ENCODE results near the gene CDKL5.

CDKL5 gene

DNA sequence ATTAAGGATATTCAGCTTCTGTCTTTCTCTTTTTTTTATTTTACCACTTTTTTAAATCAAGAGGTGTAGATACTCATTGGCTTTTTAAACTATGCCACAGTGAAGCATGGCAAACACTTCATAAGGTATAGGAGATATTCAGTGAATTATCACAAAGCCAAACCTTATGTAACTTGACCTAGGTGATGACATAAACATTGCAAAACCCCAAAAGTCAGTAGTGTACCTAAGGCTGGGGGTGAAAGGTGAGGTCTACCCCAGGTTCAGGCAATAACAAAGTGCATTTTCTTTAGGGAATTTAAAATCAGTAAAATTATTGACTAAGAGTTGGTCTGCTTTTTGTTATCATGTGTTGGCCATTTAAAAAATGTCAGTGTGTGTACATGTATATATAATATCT lies 39.1 kb downstream of the CDKL5 start:
- no peaks in the 10 kb centered on the region for H3K9me3 ChIP-seq (ENCODE audit: control insufficient read depth, low read length)

GRCh38 chrX:18465051-18465450 lies 39.6 kb downstream of the CDKL5 start:
- H3K4me1 ChIP-seq (ENCODE audit: control insufficient read depth, insufficient read depth, low read length): no peaks in the 10 kb centered on the region
- no peaks in the 10 kb centered on the region for H3K27me3 ChIP-seq (ENCODE audit: control insufficient read depth, insufficient read depth, low read length)
- no peaks in the 10 kb centered on the region for H3K36me3 ChIP-seq (ENCODE audit: control insufficient read depth, insufficient read depth, low read length)
- no peaks in the 10 kb centered on the region for H3K9me3 ChIP-seq (ENCODE audit: control insufficient read depth, low read length)
- no peak overlapping the region for H3K4me3 ChIP-seq (ENCODE audit: low read length)
- no peak overlapping the region for H3K9ac ChIP-seq (ENCODE audit: low read length)

More for the DNA sequence above, 39.1 kb downstream of the CDKL5 start:
- no peaks in the 10 kb centered on the region for H3K36me3 ChIP-seq (ENCODE audit: control insufficient read depth, insufficient read depth, low read length)
- no peak overlapping the region for H3K4me3 ChIP-seq (ENCODE audit: low read length)
- H3K27me3 ChIP-seq (ENCODE audit: control insufficient read depth, insufficient read depth, low read length): no peaks in the 10 kb centered on the region
- H3K9ac ChIP-seq (ENCODE audit: low read length): no peak overlapping the region
- H3K4me1 ChIP-seq (ENCODE audit: control insufficient read depth, insufficient read depth, low read length): no peaks in the 10 kb centered on the region

- Histone ChIP-seq H3K36me3 (ENCODE audit: control insufficient read depth, insufficient read depth, low read length) (no peaks in the 10 kb centered on the region), H3K4me3 (ENCODE audit: low read length) (no peak overlapping the region), H3K4me1 (ENCODE audit: control insufficient read depth, insufficient read depth, low read length) (no peaks in the 10 kb centered on the region), H3K9me3 (ENCODE audit: control insufficient read depth, low read length) (no peaks in the 10 kb centered on the region), H3K27me3 (ENCODE audit: control insufficient read depth, insufficient read depth, low read length) (no peaks in the 10 kb centered on the region), H3K9ac (ENCODE audit: low read length) (no peak overlapping the region)
These were observed 43.2 kb downstream of the CDKL5 start for GRCh38 chrX:18468599-18468998.

GRCh38 chrX:18471296-18471695 lies 45.9 kb downstream of the CDKL5 start:
- no peaks in the 10 kb centered on the region for H3K27me3 ChIP-seq (ENCODE audit: control insufficient read depth, insufficient read depth, low read length)
- H3K9me3 ChIP-seq (ENCODE audit: control insufficient read depth, low read length): no peaks in the 10 kb centered on the region
- no peak overlapping the region for H3K9ac ChIP-seq (ENCODE audit: low read length)
- H3K36me3 ChIP-seq (ENCODE audit: control insufficient read depth, insufficient read depth, low read length): no peaks in the 10 kb centered on the region
- no peak overlapping the region for H3K4me3 ChIP-seq (ENCODE audit: low read length)
- H3K4me1 ChIP-seq (ENCODE audit: control insufficient read depth, insufficient read depth, low read length): no peaks in the 10 kb centered on the region

DNA sequence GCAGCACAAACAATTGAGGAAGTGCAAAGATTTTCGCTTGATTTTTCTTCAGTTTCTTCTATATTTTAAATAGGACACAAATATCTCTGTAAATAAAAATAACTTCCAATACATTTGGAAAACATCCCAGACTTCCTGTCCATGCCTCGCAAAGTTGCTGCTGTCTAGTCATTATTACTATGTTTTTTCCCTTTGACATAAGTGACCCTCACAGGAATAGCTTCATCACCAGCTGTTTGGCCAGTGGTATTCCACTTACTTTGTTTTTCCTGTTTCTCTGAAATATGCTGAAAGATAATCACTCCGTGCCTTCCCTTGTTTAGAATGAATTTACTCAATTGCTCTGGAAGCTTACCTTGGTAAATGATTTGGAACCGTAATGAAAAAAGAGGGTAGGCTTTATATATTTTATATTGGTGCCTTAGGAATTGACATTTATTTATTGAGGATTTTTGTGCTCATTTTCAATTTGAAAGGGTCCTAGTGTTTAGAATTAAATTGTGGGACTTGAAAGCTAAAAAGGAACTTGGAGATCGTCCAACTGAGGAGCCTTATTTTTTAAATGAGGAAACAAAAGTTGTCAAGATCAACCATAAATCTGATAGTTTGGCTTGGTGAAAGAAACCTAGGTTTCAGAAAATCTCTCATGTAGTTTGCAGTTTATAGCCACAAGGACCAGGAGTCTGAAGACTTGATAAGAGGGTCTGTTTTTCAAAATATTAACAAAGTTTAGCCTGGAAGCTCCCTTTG lies 65.6 kb downstream of the CDKL5 start:
- no peak overlapping the region for H3K9ac ChIP-seq (ENCODE audit: low read length)
- no peaks in the 10 kb centered on the region for H3K27me3 ChIP-seq (ENCODE audit: control insufficient read depth, insufficient read depth, low read length)
- no peaks in the 10 kb centered on the region for H3K36me3 ChIP-seq (ENCODE audit: control insufficient read depth, insufficient read depth, low read length)
- H3K4me3 ChIP-seq (ENCODE audit: low read length): no peak overlapping the region
- H3K9me3 ChIP-seq (ENCODE audit: control insufficient read depth, low read length): no peaks in the 10 kb centered on the region
- H3K4me1 ChIP-seq (ENCODE audit: control insufficient read depth, insufficient read depth, low read length): no peaks in the 10 kb centered on the region

DNA sequence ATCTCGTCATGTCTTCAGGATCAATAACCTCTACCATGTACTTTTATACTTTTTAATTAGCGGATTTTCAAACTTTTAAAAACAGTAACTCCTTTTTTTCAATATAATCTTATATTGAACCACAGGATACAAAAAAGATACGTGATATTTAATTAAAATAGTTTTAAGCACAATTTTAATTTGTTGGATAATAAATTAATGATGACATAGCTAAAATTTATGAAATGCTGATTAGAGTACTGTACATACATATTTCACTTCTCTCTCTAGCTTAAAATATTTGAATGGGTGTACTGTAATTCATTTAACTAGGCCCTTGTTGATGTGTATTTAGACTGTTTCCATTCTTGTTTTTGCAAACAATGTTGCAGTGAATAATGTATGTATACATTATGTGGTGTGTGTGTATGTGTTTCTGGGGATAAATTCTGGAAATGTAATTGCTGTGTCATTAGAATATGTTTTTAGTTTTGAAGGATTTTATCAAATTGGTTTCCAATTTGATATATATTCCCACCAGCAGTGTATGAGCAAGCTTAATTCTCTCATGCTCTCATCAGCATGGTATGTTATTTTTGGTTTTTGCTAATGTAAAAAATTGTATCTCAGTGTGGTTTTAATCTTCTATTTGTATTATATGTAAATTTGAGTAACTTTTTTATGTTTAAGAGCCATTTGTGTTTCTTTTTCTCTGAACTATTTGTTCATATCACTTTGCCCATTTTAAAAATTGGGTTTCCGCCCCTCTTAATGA lies 66.4 kb downstream of the CDKL5 start:
- no peaks in the 10 kb centered on the region for H3K27me3 ChIP-seq (ENCODE audit: control insufficient read depth, insufficient read depth, low read length)
- H3K9me3 ChIP-seq (ENCODE audit: control insufficient read depth, low read length): no peaks in the 10 kb centered on the region
- no peaks in the 10 kb centered on the region for H3K36me3 ChIP-seq (ENCODE audit: control insufficient read depth, insufficient read depth, low read length)
- H3K4me1 ChIP-seq (ENCODE audit: control insufficient read depth, insufficient read depth, low read length): no peaks in the 10 kb centered on the region
- H3K4me3 ChIP-seq (ENCODE audit: low read length): no peak overlapping the region
- H3K9ac ChIP-seq (ENCODE audit: low read length): no peak overlapping the region

DNA sequence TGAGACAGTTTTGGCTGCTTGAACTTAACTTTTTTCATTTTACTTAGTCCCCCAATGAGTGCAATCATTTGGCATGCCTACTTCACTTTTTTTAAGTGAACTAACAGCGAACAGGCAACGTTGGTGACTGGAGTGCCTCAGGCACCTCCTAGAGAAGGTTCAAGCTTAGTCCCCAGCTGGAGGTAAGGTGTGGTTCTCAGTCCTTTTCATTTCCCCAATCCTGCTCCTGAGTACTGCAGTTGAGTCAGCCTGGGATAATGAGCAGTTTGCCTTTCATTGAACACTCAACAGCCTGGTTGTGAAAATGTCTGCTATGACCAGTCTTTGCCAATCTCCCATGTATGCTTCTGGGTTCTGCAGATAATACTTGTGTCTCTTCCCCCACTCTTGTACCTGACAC lies 109.5 kb downstream of the CDKL5 start:
- no peak overlapping the region for H3K9ac ChIP-seq (ENCODE audit: low read length)
- no peaks in the 10 kb centered on the region for H3K36me3 ChIP-seq (ENCODE audit: control insufficient read depth, insufficient read depth, low read length)
- H3K9me3 ChIP-seq (ENCODE audit: control insufficient read depth, low read length): no peaks in the 10 kb centered on the region
- H3K4me1 ChIP-seq (ENCODE audit: control insufficient read depth, insufficient read depth, low read length): no peaks in the 10 kb centered on the region
- H3K27me3 ChIP-seq (ENCODE audit: control insufficient read depth, insufficient read depth, low read length): no peaks in the 10 kb centered on the region
- no peak overlapping the region for H3K4me3 ChIP-seq (ENCODE audit: low read length)

DNA sequence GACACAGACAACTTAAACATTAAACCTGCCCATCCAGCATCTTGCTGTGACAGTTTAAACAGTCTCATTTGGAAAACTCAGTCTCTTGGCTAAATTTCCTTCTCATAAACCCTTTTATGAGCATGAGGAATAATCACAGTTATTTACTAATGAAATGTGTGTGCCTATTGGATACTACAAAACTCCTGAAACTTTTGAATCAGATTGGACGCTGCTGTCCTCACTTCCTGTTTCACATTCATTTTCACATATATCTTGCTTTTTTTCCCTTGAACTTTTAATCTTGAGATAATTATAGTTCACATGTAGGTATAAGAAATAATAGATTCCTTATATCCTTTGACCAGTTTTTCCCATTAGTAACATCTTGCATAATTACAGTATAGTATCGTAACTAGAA lies 111.7 kb downstream of the CDKL5 start:
- Histone ChIP-seq H3K9me3 (ENCODE audit: control insufficient read depth, low read length) (no peaks in the 10 kb centered on the region), H3K36me3 (ENCODE audit: control insufficient read depth, insufficient read depth, low read length) (no peaks in the 10 kb centered on the region), H3K27me3 (ENCODE audit: control insufficient read depth, insufficient read depth, low read length) (no peaks in the 10 kb centered on the region), H3K4me3 (ENCODE audit: low read length) (no peak overlapping the region), H3K9ac (ENCODE audit: low read length) (no peak overlapping the region), H3K4me1 (ENCODE audit: control insufficient read depth, insufficient read depth, low read length) (no peaks in the 10 kb centered on the region)

DNA sequence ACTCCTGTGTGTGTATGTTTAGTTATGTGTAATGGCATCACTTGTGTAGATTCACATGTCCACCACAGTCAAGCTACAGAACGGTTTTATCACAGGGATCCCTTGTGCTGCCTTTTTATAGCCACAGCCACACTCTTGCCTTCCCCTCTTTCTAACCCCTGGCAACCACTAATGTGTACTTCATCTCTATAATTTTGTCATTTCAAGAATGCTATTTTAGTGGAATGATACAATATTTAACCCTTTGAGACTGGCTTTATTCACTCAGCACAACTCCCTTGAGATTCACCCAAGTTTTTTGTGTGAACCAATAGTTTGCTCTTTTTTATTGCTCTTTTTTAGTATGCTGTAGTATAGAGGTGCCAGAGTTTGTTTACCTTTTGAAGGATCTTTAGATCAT lies 112.1 kb downstream of the CDKL5 start:
- Histone ChIP-seq H3K9ac (ENCODE audit: low read length) (no peak overlapping the region), H3K9me3 (ENCODE audit: control insufficient read depth, low read length) (no peaks in the 10 kb centered on the region), H3K4me1 (ENCODE audit: control insufficient read depth, insufficient read depth, low read length) (no peaks in the 10 kb centered on the region), H3K4me3 (ENCODE audit: low read length) (no peak overlapping the region), H3K27me3 (ENCODE audit: control insufficient read depth, insufficient read depth, low read length) (no peaks in the 10 kb centered on the region), H3K36me3 (ENCODE audit: control insufficient read depth, insufficient read depth, low read length) (no peaks in the 10 kb centered on the region)

DNA sequence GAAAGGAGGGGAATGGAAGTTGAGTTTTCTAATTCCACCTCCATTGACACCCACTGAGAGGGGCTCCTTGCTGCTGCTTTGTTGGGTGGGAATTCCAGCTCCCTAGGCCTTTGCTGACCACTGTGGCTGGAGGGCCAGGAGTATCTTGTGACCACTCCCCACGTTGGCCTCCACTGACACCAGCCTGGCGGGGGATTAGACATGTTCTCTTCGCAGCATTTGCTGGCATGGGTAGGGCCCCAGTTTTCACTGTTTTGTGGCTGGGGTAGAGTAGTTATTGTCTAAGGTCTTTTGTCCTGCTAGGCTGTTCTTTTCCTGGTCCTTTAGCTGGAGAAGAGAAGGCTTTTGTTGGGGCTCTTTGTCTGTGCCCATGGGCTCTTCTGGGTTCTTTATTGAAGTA lies 116.7 kb downstream of the CDKL5 start:
- Histone ChIP-seq H3K4me3 (ENCODE audit: low read length) (no peak overlapping the region), H3K36me3 (ENCODE audit: control insufficient read depth, insufficient read depth, low read length) (no peaks in the 10 kb centered on the region), H3K27me3 (ENCODE audit: control insufficient read depth, insufficient read depth, low read length) (no peaks in the 10 kb centered on the region), H3K9ac (ENCODE audit: low read length) (no peak overlapping the region), H3K4me1 (ENCODE audit: control insufficient read depth, insufficient read depth, low read length) (peaks cover 17% of the 10 kb centered on the region), H3K9me3 (ENCODE audit: control insufficient read depth, low read length) (no peaks in the 10 kb centered on the region)

GRCh38 chrX:18542905-18543304 lies 117.5 kb downstream of the CDKL5 start:
- Histone ChIP-seq H3K9ac (ENCODE audit: low read length) (no peak overlapping the region), H3K4me3 (ENCODE audit: low read length) (no peak overlapping the region), H3K27me3 (ENCODE audit: control insufficient read depth, insufficient read depth, low read length) (no peaks in the 10 kb centered on the region), H3K4me1 (ENCODE audit: control insufficient read depth, insufficient read depth, low read length) (peaks cover 23% of the 10 kb centered on the region), H3K36me3 (ENCODE audit: control insufficient read depth, insufficient read depth, low read length) (no peaks in the 10 kb centered on the region), H3K9me3 (ENCODE audit: control insufficient read depth, low read length) (no peaks in the 10 kb centered on the region)

DNA sequence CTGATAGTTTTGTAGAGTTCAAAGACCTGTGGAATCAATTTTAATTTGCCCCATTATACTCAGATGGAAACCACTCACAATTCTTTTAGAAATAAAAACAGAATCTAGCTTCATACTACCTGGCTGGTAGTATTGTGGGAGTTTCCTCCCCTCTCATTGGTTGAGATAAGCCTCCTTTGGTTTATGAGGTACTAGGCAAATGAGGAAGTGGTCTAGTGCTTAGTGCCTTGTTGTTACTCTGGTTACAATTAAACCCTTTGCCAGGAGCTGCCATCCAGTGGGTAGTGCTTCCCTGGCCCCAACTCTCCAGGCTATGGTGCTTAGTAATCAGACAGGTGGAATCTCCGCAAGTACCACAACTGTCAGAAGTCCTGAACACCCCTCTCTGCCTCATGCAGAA lies 118.3 kb downstream of the CDKL5 start:
- H3K4me3 ChIP-seq (ENCODE audit: low read length): no peak overlapping the region

More for the DNA sequence above, 118.3 kb downstream of the CDKL5 start:
- Histone ChIP-seq H3K9me3 (ENCODE audit: control insufficient read depth, low read length) (no peaks in the 10 kb centered on the region), H3K36me3 (ENCODE audit: control insufficient read depth, insufficient read depth, low read length) (no peaks in the 10 kb centered on the region), H3K27me3 (ENCODE audit: control insufficient read depth, insufficient read depth, low read length) (no peaks in the 10 kb centered on the region), H3K9ac (ENCODE audit: low read length) (no peak overlapping the region), H3K4me1 (ENCODE audit: control insufficient read depth, insufficient read depth, low read length) (peaks cover 30% of the 10 kb centered on the region)
